ENCODE data around the gene HIPK2. TPM values are rescaled to one million over a fixed set of nuclear protein-coding genes. Genes with fewer than 3 reads are reported as not detected.
A peak's percentile ranks its signal among the peaks of the same experiment; 100 is the strongest.

HIPK2 gene
- polyA plus RNA-seq, 3 donors: 1.6 to 12.1 (median 3.0) TPM

DNA sequence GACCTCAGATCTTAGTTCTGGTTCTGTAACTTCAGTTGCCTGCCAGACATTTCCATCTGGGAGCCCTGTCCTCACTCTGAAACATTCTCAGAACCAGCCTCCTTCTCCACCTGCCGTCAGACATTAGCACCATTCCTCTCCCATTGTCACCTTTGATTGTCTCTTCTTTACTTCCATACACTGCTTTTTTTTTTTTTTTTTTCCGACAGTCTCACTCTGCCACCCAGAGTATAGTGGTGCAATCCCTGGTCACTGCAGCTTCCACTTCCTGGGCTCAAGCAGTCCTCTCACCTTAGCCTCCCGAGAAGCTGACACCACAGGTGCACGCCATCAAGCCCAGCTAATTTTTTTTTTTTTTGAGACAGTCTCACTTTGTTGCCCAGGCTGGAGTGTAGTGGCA, 21.1 kb upstream of the HIPK2 start:
- Mint-ChIP-seq H3K27ac (peak overlapping the region in 1 of 7 donors; percentile 87), H3K27me3 (ENCODE audit: low read depth in 3 of 3) (peaks cover 1 to 8% (median 2%) of the 10 kb centered on the region in 3 donors), H3K9me3 (peaks cover 5 to 14% (median 11%) of the 10 kb centered on the region in 7 donors), H3K4me1 (peaks cover 36% of the 10 kb centered on the region), H3K36me3 (peaks cover 4 to 5% of the 10 kb centered on the region in 2 donors), H3K4me3 (no peak overlapping the region)
- Histone ChIP-seq H3K27me3 (ENCODE audit: control insufficient read depth in 2 of 2, insufficient read depth in 2 of 2, low read length in 2 of 2) (no peaks in the 10 kb centered on the region), H3K36me3 (replicated peaks in 1 of 2; ENCODE audit: control insufficient read depth in 1 of 2, insufficient read depth in 2 of 2, low read length in 2 of 2) (no peaks in the 10 kb centered on the region), H3K4me3 (replicated peaks in 1 of 3; ENCODE audit: low read depth in 2 of 3, low read length in 3 of 3) (no peak overlapping the region), H3K9ac (ENCODE audit: insufficient read depth, low read length, poor library complexity, severe bottlenecking) (no peak overlapping the region), H3K79me2 (ENCODE audit: insufficient read depth, low read length) (no peaks in the 10 kb centered on the region), H2AFZ (ENCODE audit: insufficient read depth, low read depth, low read length, poor library complexity, severe bottlenecking) (no peak overlapping the region), H3K4me2 (replicated peaks; ENCODE audit: extremely low read depth, low read length, poor library complexity, severe bottlenecking) (no peak overlapping the region), H4K20me1 (ENCODE audit: insufficient read depth, low read length) (no peaks in the 10 kb centered on the region), H3K9me3 (replicated peaks in 1 of 2; ENCODE audit: control insufficient read depth in 1 of 2, insufficient read depth in 1 of 2, low read length in 2 of 2) (peaks cover 0 to 12% of the 10 kb centered on the region in 2 donors), H3K27ac (ENCODE audit: low read depth in 1 of 2, low read length in 2 of 2) (no peak overlapping the region), H3K4me1 (ENCODE audit: control insufficient read depth in 1 of 2, insufficient read depth in 2 of 2, low read length in 2 of 2) (peaks cover 22 to 31% of the 10 kb centered on the region in 2 donors)
- intact Hi-C loops (cut with micrococcal nuclease): loop anchor here in 1 of 2 donors (2.0 kb wide), 1 partner anchor 50 kb away; no protein-coding TSS in a partner anchor
- TF ChIP-seq CTCF (IDR thresholded peaks at IDR 0.05): no peak
- no CpG with 5 or more reads among the region's 4 CpGs for WGBS (ENCODE audit: insufficient coverage)
- no peak for DNase-seq

GRCh38 chr7:139798221-139798620, 20.4 kb upstream of the HIPK2 start:
- H4K20me1 ChIP-seq (ENCODE audit: insufficient read depth, low read length): no peaks in the 10 kb centered on the region
- H3K4me1 ChIP-seq (ENCODE audit: control insufficient read depth in 1 of 2, insufficient read depth in 2 of 2, low read length in 2 of 2): peaks cover 22 to 26% of the 10 kb centered on the region in 2 donors
- H3K9me3 ChIP-seq (replicated peaks in 1 of 2; ENCODE audit: control insufficient read depth in 1 of 2, insufficient read depth in 1 of 2, low read length in 2 of 2): peaks cover 0 to 6% of the 10 kb centered on the region in 2 donors
- Mint-ChIP-seq H3K27ac (peak overlapping the region in 2 of 7 donors; percentile 7 to 69), H3K4me1 (peaks cover 34% of the 10 kb centered on the region), H3K9me3 (peaks cover 5 to 11% (median 9%) of the 10 kb centered on the region in 7 donors), H3K4me3 (peak overlapping the region; percentile 2 to 35), H3K27me3 (ENCODE audit: low read depth in 3 of 3) (peaks cover 1 to 10% (median 2%) of the 10 kb centered on the region in 3 donors), H3K36me3 (peaks cover 4 to 5% of the 10 kb centered on the region in 2 donors)
- no peak overlapping the region for H3K4me2 ChIP-seq (replicated peaks; ENCODE audit: extremely low read depth, low read length, poor library complexity, severe bottlenecking)
- H3K9ac ChIP-seq (ENCODE audit: insufficient read depth, low read length, poor library complexity, severe bottlenecking): no peak overlapping the region
- no peak for DNase-seq
- TF ChIP-seq CTCF (IDR thresholded peaks at IDR 0.05): no peak
- no peak overlapping the region for H2AFZ ChIP-seq (ENCODE audit: insufficient read depth, low read depth, low read length, poor library complexity, severe bottlenecking)
- intact Hi-C loops (cut with micrococcal nuclease): loop anchor here in 1 of 2 donors (2.0 kb wide), 1 partner anchor 49 kb away; no protein-coding TSS in a partner anchor
- H3K4me3 ChIP-seq (replicated peaks in 1 of 3; ENCODE audit: low read depth in 2 of 3, low read length in 3 of 3): no peak overlapping the region
- H3K27ac ChIP-seq (ENCODE audit: low read depth in 1 of 2, low read length in 2 of 2): no peak overlapping the region
- WGBS (ENCODE audit: insufficient coverage): 76% methylated on average over 5 of the region's 10 CpGs
- H3K36me3 ChIP-seq (replicated peaks in 1 of 2; ENCODE audit: control insufficient read depth in 1 of 2, insufficient read depth in 2 of 2, low read length in 2 of 2): no peaks in the 10 kb centered on the region
- no peaks in the 10 kb centered on the region for H3K79me2 ChIP-seq (ENCODE audit: insufficient read depth, low read length)
- H3K27me3 ChIP-seq (ENCODE audit: control insufficient read depth in 2 of 2, insufficient read depth in 2 of 2, low read length in 2 of 2): no peaks in the 10 kb centered on the region

All from CD14-positive monocyte (primary cell).